SU-DHL-6 (cell line): ENCODE data around the gene CRPPA.
"Not testable (repeated sequence)": the region's sequence is repeated elsewhere in the genome, so short reads cannot be mapped to it uniquely, and the experiment has no call there.

Experiments used
- H2AFZ ChIP-seq: fragments of 200-600 bp; sonication (generic); 2 replicates; pipeline ENCODE4 v1.6.1; 2014; ENCODE audit warnings: low read depth, mild to moderate bottlenecking, moderate library complexity, mixed read lengths, antibody characterized with exemption, low read length; ENCODE audit not compliant: severe bottlenecking
- H3F3A ChIP-seq: fragments of 200-600 bp; shearing (Covaris generic); 2 replicates; pipeline ENCODE4 v1.6.0; 2016; ENCODE audit warnings: antibody characterized with exemption, mild to moderate bottlenecking; ENCODE audit not compliant: insufficient read depth
- H3K27ac ChIP-seq: fragments of 200-600 bp; sonication (generic); 2 replicates; pipeline ENCODE4 v1.5.1; 2016; ENCODE audit warnings: low read depth, mild to moderate bottlenecking, low read length, moderate library complexity, mixed read lengths
- H3K27me3 ChIP-seq: fragments of 200-600 bp; sonication (generic), shearing (Covaris generic); 2 replicates; pipeline ENCODE4 v1.6.0; 2014; ENCODE audit warnings: mild to moderate bottlenecking, low read length
- H3K36me3 ChIP-seq: fragments of 200-600 bp; sonication (generic); 2 replicates; pipeline ENCODE4 v1.6.1; 2014; ENCODE audit warnings: mild to moderate bottlenecking, low read length, mixed read lengths
- H3K4me2 ChIP-seq: fragments of 300-600, 200-600 bp; shearing (Covaris generic), sonication (generic); 2 replicates; pipeline ENCODE4 v1.6.0; 2014; ENCODE audit warnings: low read length, low read depth, mild to moderate bottlenecking; ENCODE audit not compliant: poor library complexity, severe bottlenecking
- H3K4me3 ChIP-seq: fragments of 200-600 bp; sonication (generic); 2 replicates; pipeline ENCODE4 v1.5.1; 2014; ENCODE audit warnings: antibody characterized with exemption, low read length, mild to moderate bottlenecking, mixed read lengths; ENCODE audit not compliant: insufficient read depth, poor library complexity, severe bottlenecking
- H3K79me2 ChIP-seq: fragments of 200-600 bp; sonication (generic); 2 replicates; pipeline ENCODE4 v1.6.1; 2014; ENCODE audit warnings: mild to moderate bottlenecking, low read length, moderate library complexity; ENCODE audit not compliant: insufficient read depth
- H3K9ac ChIP-seq: fragments of 200-600 bp; sonication (generic); 2 replicates; pipeline ENCODE4 v1.7.0; 2014; ENCODE audit warnings: mild to moderate bottlenecking, low read length
- H3K9me2 ChIP-seq: fragments of 200-600 bp; sonication (generic); replicated peaks from 2 replicates; pipeline ENCODE4 v1.6.1; 2014; ENCODE audit warnings: low read length; ENCODE audit not compliant: insufficient read depth
- H3K9me3 ChIP-seq: fragments of 200-600 bp; sonication (generic); 2 replicates; pipeline ENCODE4 v1.6.1; 2014; ENCODE audit warnings: low read length, mixed read lengths; ENCODE audit not compliant: insufficient read depth
- H4K20me1 ChIP-seq: fragments of 200-600 bp; sonication (generic); 2 replicates; pipeline ENCODE4 v1.6.1; 2014; ENCODE audit warnings: low read depth, mild to moderate bottlenecking, antibody characterized with exemption, low read length, moderate library complexity, mixed read lengths
- CTCF ChIP-seq: fragments of 200-600 bp; sonication (generic); IDR thresholded peaks from one replicate; pipeline ENCODE4 v1.5.1; 2017; ENCODE audit warnings: antibody characterized with exemption, mild to moderate bottlenecking, low read length, moderate library complexity; ENCODE audit not compliant: insufficient read depth, poor library complexity, severe bottlenecking
- EZH2phosphoT487 ChIP-seq: fragments of 200-600 bp; sonication (generic), shearing (Covaris generic); conservative IDR thresholded peaks from 2 replicates; pipeline ENCODE4 v1.6.1; 2018; ENCODE audit warnings: mild to moderate bottlenecking, antibody characterized with exemption, low read length, moderate library complexity, mixed read lengths

Gene CRPPA

GRCh38 chr7:16443871-16444270 lies 22.5 kb upstream of the CRPPA start:
- not testable (repeated sequence) for H3K4me2 ChIP-seq, H3K27ac ChIP-seq, H2AFZ ChIP-seq, H3K9ac ChIP-seq, H3K36me3 ChIP-seq, H3K9me2 ChIP-seq, H4K20me1 ChIP-seq, H3K27me3 ChIP-seq, H3K4me3 ChIP-seq, H3K79me2 ChIP-seq, H3F3A ChIP-seq, H3K9me3 ChIP-seq

GRCh38 chr7:16438988-16439387 lies 17.6 kb upstream of the CRPPA start:
- Histone ChIP-seq H4K20me1 (no peaks in the 10 kb centered on the region), H2AFZ (no peak overlapping the region), H3K36me3 (no peaks in the 10 kb centered on the region), H3K9me3 (no peaks in the 10 kb centered on the region), H3K4me2 (no peak overlapping the region), H3F3A (no peaks in the 10 kb centered on the region), H3K27me3 (no peaks in the 10 kb centered on the region), H3K27ac (no peak overlapping the region), H3K9ac (no peak overlapping the region), H3K9me2 (no peaks in the 10 kb centered on the region), H3K4me3 (no peak overlapping the region), H3K79me2 (no peaks in the 10 kb centered on the region)
- TF ChIP-seq CTCF: no peak
- no peak for TF ChIP-seq EZH2phosphoT487

GRCh38 chr7:16436306-16436705 lies 15.0 kb upstream of the CRPPA start:
- H3K9me3 ChIP-seq: no peaks in the 10 kb centered on the region
- no peaks in the 10 kb centered on the region for H3K36me3 ChIP-seq
- H3K4me3 ChIP-seq: no peak overlapping the region
- H3K79me2 ChIP-seq: no peaks in the 10 kb centered on the region
- H3K9ac ChIP-seq: no peak overlapping the region
- H4K20me1 ChIP-seq: no peaks in the 10 kb centered on the region
- H3K27ac ChIP-seq: no peak overlapping the region
- TF ChIP-seq CTCF: no peak
- no peak for TF ChIP-seq EZH2phosphoT487
- H3F3A ChIP-seq: no peaks in the 10 kb centered on the region
- 0 out of 2 replicates have a peak, but pooled peaks cover 2% of the 10 kb centered on the region for H3K27me3 ChIP-seq
- no peaks in the 10 kb centered on the region for H3K9me2 ChIP-seq
- no peak overlapping the region for H3K4me2 ChIP-seq
- H2AFZ ChIP-seq: no peak overlapping the region

- no peaks in the 10 kb centered on the region for H3K36me3 ChIP-seq
- no peak overlapping the region for H3K4me3 ChIP-seq
- H3K9me2 ChIP-seq: no peaks in the 10 kb centered on the region
- no peak overlapping the region for H3K27ac ChIP-seq
- no peak overlapping the region for H3K4me2 ChIP-seq
- TF ChIP-seq EZH2phosphoT487 (no peak), CTCF (no peak)
- H3K27me3 ChIP-seq: 0 out of 2 replicates have a peak, but pooled peaks cover 2% of the 10 kb centered on the region
- no peaks in the 10 kb centered on the region for H3K9me3 ChIP-seq
- no peaks in the 10 kb centered on the region for H3F3A ChIP-seq
- H3K9ac ChIP-seq: no peak overlapping the region
- no peaks in the 10 kb centered on the region for H3K79me2 ChIP-seq
- no peak overlapping the region for H2AFZ ChIP-seq
- H4K20me1 ChIP-seq: no peaks in the 10 kb centered on the region
These were observed 12.3 kb upstream of the CRPPA start for GRCh38 chr7:16433568-16434122.
